ENCODE data around the gene MS4A14. TPM values are rescaled to one million over a fixed set of nuclear protein-coding genes. Genes with fewer than 3 reads are reported as not detected.
"Not testable (repeated sequence)": the region's sequence is repeated elsewhere in the genome, so short reads cannot be mapped to it uniquely, and the experiment has no call there.

MS4A14 gene
- total and polyA plus RNA-seq, 2 donors = 0.37 to 0.46 TPM

GRCh38 chr11:60420015-60420414, 23.8 kb downstream of the MS4A14 start:
- 13% methylated on average over 2 of the region's 2 CpGs for WGBS
- no peaks in the 10 kb centered on the region for H3K4me1 ChIP-seq (ENCODE audit: insufficient read depth)
- no peaks in the 10 kb centered on the region for H3K36me3 ChIP-seq (ENCODE audit: insufficient read depth)
- no peak overlapping the region for H3K4me3 ChIP-seq (ENCODE audit: low read depth, low read length)
- no peak overlapping the region for H3K27ac ChIP-seq (ENCODE audit: low read depth)
- DNase-seq (ENCODE audit: extremely low spot score) = no peak

GRCh38 chr11:60422609-60423008, 26.4 kb downstream of the MS4A14 start:
- 46% methylated on average over 1 of the region's 1 CpG for WGBS
- DNase-seq (ENCODE audit: extremely low spot score) = no peak
- no peaks in the 10 kb centered on the region for H3K4me1 ChIP-seq (ENCODE audit: insufficient read depth)
- H3K36me3 ChIP-seq (ENCODE audit: insufficient read depth) = no peaks in the 10 kb centered on the region
- H3K27ac ChIP-seq (ENCODE audit: low read depth) = no peak overlapping the region
- H3K4me3 ChIP-seq (ENCODE audit: low read depth, low read length) = no peak overlapping the region

- WGBS = 40% methylated on average over 2 of the region's 2 CpGs
- no peak overlapping the region for H3K27ac ChIP-seq (ENCODE audit: low read depth)
- no peaks in the 10 kb centered on the region for H3K36me3 ChIP-seq (ENCODE audit: insufficient read depth)
- DNase-seq (ENCODE audit: extremely low spot score) = no peak
- no peaks in the 10 kb centered on the region for H3K4me1 ChIP-seq (ENCODE audit: insufficient read depth)
- H3K4me3 ChIP-seq (ENCODE audit: low read depth, low read length) = no peak overlapping the region
Observed at GRCh38 chr11:60428517-60428916, 32.3 kb downstream of the MS4A14 start.

GRCh38 chr11:60429272-60429671, 33.0 kb downstream of the MS4A14 start, which contains the start of gene MS4A5:
MS4A5 (plus strand) TSS chr11:60429572; CDS start chr11:60429675, 103 bp downstream.
- Histone ChIP-seq H3K27ac (ENCODE audit: low read depth) (no peak within 1 kb of the TSS), H3K4me3 (ENCODE audit: low read depth, low read length) (no peak within 1 kb of the TSS), H3K4me1 (ENCODE audit: insufficient read depth) (no peaks in the 10 kb centered on the region), H3K36me3 (ENCODE audit: insufficient read depth) (no peaks in the 10 kb centered on the region)
- 92% methylated on average over 5 of the region's 5 CpGs for WGBS
- DNase-seq (ENCODE audit: extremely low spot score) = no peak

- Histone ChIP-seq H3K27ac (ENCODE audit: low read depth) (no peak overlapping the region), H3K36me3 (ENCODE audit: insufficient read depth) (no peaks in the 10 kb centered on the region), H3K4me1 (ENCODE audit: insufficient read depth) (no peaks in the 10 kb centered on the region), H3K4me3 (ENCODE audit: low read depth, low read length) (no peak overlapping the region)
- no peak for DNase-seq (ENCODE audit: extremely low spot score)
- WGBS = 71% methylated on average over 2 of the region's 2 CpGs
Observed at GRCh38 chr11:60431251-60431650, 35.0 kb downstream of the MS4A14 start.

GRCh38 chr11:60433401-60433800, 37.1 kb downstream of the MS4A14 start:
- no peak overlapping the region for H3K27ac ChIP-seq (ENCODE audit: low read depth)
- no peak for DNase-seq (ENCODE audit: extremely low spot score)
- no peaks in the 10 kb centered on the region for H3K36me3 ChIP-seq (ENCODE audit: insufficient read depth)
- no peak overlapping the region for H3K4me3 ChIP-seq (ENCODE audit: low read depth, low read length)
- H3K4me1 ChIP-seq (ENCODE audit: insufficient read depth) = no peaks in the 10 kb centered on the region
- 74% methylated on average over 4 of the region's 4 CpGs for WGBS

- no peak for DNase-seq (ENCODE audit: extremely low spot score)
- Histone ChIP-seq H3K4me3 (ENCODE audit: low read depth, low read length) (no peak overlapping the region), H3K4me1 (ENCODE audit: insufficient read depth) (no peaks in the 10 kb centered on the region)
Observed at GRCh38 chr11:60447070-60447469, 50.8 kb downstream of the MS4A14 start.

GRCh38 chr11:60447846-60448245, 51.6 kb downstream of the MS4A14 start:
- no peaks in the 10 kb centered on the region for H3K4me1 ChIP-seq (ENCODE audit: insufficient read depth)
- no peaks in the 10 kb centered on the region for H3K36me3 ChIP-seq (ENCODE audit: insufficient read depth)
- no peak overlapping the region for H3K27ac ChIP-seq (ENCODE audit: low read depth)
- DNase-seq (ENCODE audit: extremely low spot score) = no peak
- no peak overlapping the region for H3K4me3 ChIP-seq (ENCODE audit: low read depth, low read length)

More at GRCh38 chr11:60447070-60447469, 50.8 kb downstream of the MS4A14 start:
- H3K36me3 ChIP-seq (ENCODE audit: insufficient read depth) = no peaks in the 10 kb centered on the region
- no peak overlapping the region for H3K27ac ChIP-seq (ENCODE audit: low read depth)

- H3K4me3 ChIP-seq (ENCODE audit: low read depth, low read length); H3K27ac ChIP-seq (ENCODE audit: low read depth); H3K36me3 ChIP-seq (ENCODE audit: insufficient read depth); DNase-seq (ENCODE audit: extremely low spot score); H3K4me1 ChIP-seq (ENCODE audit: insufficient read depth): not testable (repeated sequence)
- 95% methylated on average over 30 of the region's 32 CpGs for WGBS
Observed at GRCh38 chr11:60451185-60451584, 54.9 kb downstream of the MS4A14 start.

- Histone ChIP-seq H3K4me3 (ENCODE audit: low read depth, low read length) (no peak overlapping the region), H3K27ac (ENCODE audit: low read depth) (no peak overlapping the region), H3K36me3 (ENCODE audit: insufficient read depth) (no peaks in the 10 kb centered on the region), H3K4me1 (ENCODE audit: insufficient read depth) (no peaks in the 10 kb centered on the region)
- no peak for DNase-seq (ENCODE audit: extremely low spot score)
Observed at GRCh38 chr11:60454212-60454611, 58.0 kb downstream of the MS4A14 start.

- WGBS = 73% methylated on average over 4 of the region's 4 CpGs
- DNase-seq (ENCODE audit: extremely low spot score) = no peak
- H3K4me1 ChIP-seq (ENCODE audit: insufficient read depth) = no peaks in the 10 kb centered on the region
- no peak within 1 kb of the TSS for H3K4me3 ChIP-seq (ENCODE audit: low read depth, low read length)
- H3K36me3 ChIP-seq (ENCODE audit: insufficient read depth) = no peaks in the 10 kb centered on the region
- H3K27ac ChIP-seq (ENCODE audit: low read depth) = no peak within 1 kb of the TSS
Observed at GRCh38 chr11:60455531-60456042, 59.3 kb downstream of the MS4A14 start, which contains the start of gene MS4A1. MS4A1 (plus strand) TSS chr11:60455847; CDS start chr11:60462375, 6,528 bp downstream.

- Histone ChIP-seq H3K4me3 (ENCODE audit: low read depth, low read length) (no peak overlapping the region), H3K36me3 (ENCODE audit: insufficient read depth) (no peaks in the 10 kb centered on the region), H3K4me1 (ENCODE audit: insufficient read depth) (no peaks in the 10 kb centered on the region), H3K27ac (ENCODE audit: low read depth) (no peak overlapping the region)
- WGBS = 72% methylated on average over 3 of the region's 3 CpGs
- no peak for DNase-seq (ENCODE audit: extremely low spot score)
Observed at GRCh38 chr11:60457576-60457975, 61.3 kb downstream of the MS4A14 start.

GRCh38 chr11:60459345-60459744, 63.1 kb downstream of the MS4A14 start:
- Histone ChIP-seq H3K4me1 (ENCODE audit: insufficient read depth) (no peaks in the 10 kb centered on the region), H3K27ac (ENCODE audit: low read depth) (no peak overlapping the region), H3K4me3 (ENCODE audit: low read depth, low read length) (no peak overlapping the region), H3K36me3 (ENCODE audit: insufficient read depth) (no peaks in the 10 kb centered on the region)
- no peak for DNase-seq (ENCODE audit: extremely low spot score)
- 97% methylated on average over 1 of the region's 1 CpG for WGBS
